ENCODE measurements around the gene PLEKHA5. TPM values are rescaled to one million over a fixed set of nuclear protein-coding genes. Genes with fewer than 3 reads are reported as not detected.

Gene PLEKHA5
- total RNA-seq, 6 experiments from 2014 or later = 15.7 to 22.6 (median 18.6) TPM

GRCh38 chr12:19212245-19212644 lies 82.7 kb downstream of the PLEKHA5 start:
- DNase-seq = no peak
- Mint-ChIP-seq H3K9me3 (peaks cover 11% of the 10 kb centered on the region; the same call in 1 of the 2 replicates), H3K4me3 (no peak overlapping the region), H3K27ac (no peak overlapping the region), H3K27me3 (ENCODE audit: insufficient read depth) (peaks cover 2% of the 10 kb centered on the region; the same call in 1 of the 2 replicates), H3K4me1 (ENCODE audit: low read depth) (peaks cover 24% of the 10 kb centered on the region), H3K36me3 (ENCODE audit: low read depth) (peaks cover 19% of the 10 kb centered on the region)
- TF ChIP-seq CTCF (IDR thresholded peaks at IDR 0.05) = no peak

GRCh38 chr12:19214020-19214419 lies 84.5 kb downstream of the PLEKHA5 start:
- Mint-ChIP-seq H3K27me3 (ENCODE audit: insufficient read depth) (peaks cover 2% of the 10 kb centered on the region; the same call in 1 of the 2 replicates), H3K4me1 (ENCODE audit: low read depth) (peaks cover 26% of the 10 kb centered on the region), H3K36me3 (ENCODE audit: low read depth) (peaks cover 10% of the 10 kb centered on the region), H3K4me3 (no peak overlapping the region), H3K27ac (no peak overlapping the region), H3K9me3 (peaks cover 5% of the 10 kb centered on the region; the same call in 1 of the 2 replicates)
- no peak for TF ChIP-seq CTCF (IDR thresholded peaks at IDR 0.05)
- no peak for DNase-seq

GRCh38 chr12:19215115-19215514 lies 85.6 kb downstream of the PLEKHA5 start:
- Mint-ChIP-seq H3K36me3 (ENCODE audit: low read depth) (peaks cover 5% of the 10 kb centered on the region), H3K27me3 (ENCODE audit: insufficient read depth) (peaks cover 2% of the 10 kb centered on the region; the same call in 1 of the 2 replicates), H3K27ac (no peak overlapping the region), H3K4me3 (no peak overlapping the region), H3K9me3 (no peaks in the 10 kb centered on the region), H3K4me1 (ENCODE audit: low read depth) (peaks cover 29% of the 10 kb centered on the region)
- TF ChIP-seq CTCF (IDR thresholded peaks at IDR 0.05) = no peak
- no peak for DNase-seq

- no peaks in the 10 kb centered on the region for H3K27me3 Mint-ChIP-seq (ENCODE audit: insufficient read depth)
- DNase-seq = no peak
- no peak for TF ChIP-seq CTCF (IDR thresholded peaks at IDR 0.05)
- H3K27ac Mint-ChIP-seq = no peak overlapping the region
- no peaks in the 10 kb centered on the region for H3K9me3 Mint-ChIP-seq
- H3K4me3 Mint-ChIP-seq = no peak overlapping the region
- H3K36me3 Mint-ChIP-seq (ENCODE audit: low read depth) = no peaks in the 10 kb centered on the region
- H3K4me1 Mint-ChIP-seq (ENCODE audit: low read depth) = peaks cover 52% of the 10 kb centered on the region
These were observed 87.9 kb downstream of the PLEKHA5 start for GRCh38 chr12:19217446-19217845.

GRCh38 chr12:19220205-19220604 lies 90.7 kb downstream of the PLEKHA5 start:
- H3K4me1 Mint-ChIP-seq (ENCODE audit: low read depth) = peaks cover 73% of the 10 kb centered on the region
- DNase-seq = peak; percentile 52
- no peak overlapping the region; the same call in 1 of the 2 replicates for H3K4me3 Mint-ChIP-seq
- TF ChIP-seq CTCF (IDR thresholded peaks at IDR 0.05) = no peak
- H3K27me3 Mint-ChIP-seq (ENCODE audit: insufficient read depth) = no peaks in the 10 kb centered on the region
- H3K9me3 Mint-ChIP-seq = no peaks in the 10 kb centered on the region
- no peaks in the 10 kb centered on the region for H3K36me3 Mint-ChIP-seq (ENCODE audit: low read depth)
- peak overlapping the region; percentile 87 for H3K27ac Mint-ChIP-seq

All from HFFc6 (cell line).